ENCODE results near the gene GLRA3. TPM values are rescaled to one million over a fixed set of nuclear protein-coding genes. Genes with fewer than 3 reads are reported as not detected.

The GLRA3 gene
- total and polyA plus RNA-seq, 2 donors (not counting 3 experiments of a cell fraction or from before 2014, with no cell fraction given) = not detected

GRCh38 chr4:174870311-174870710, 41.3 kb upstream of the GLRA3 start:
- no peaks in the 10 kb centered on the region for H4K20me1 ChIP-seq (replicated peaks; ENCODE audit: control insufficient read depth, extremely low read depth, insufficient read depth, low read length)
- no peaks in the 10 kb centered on the region for H3K9me1 ChIP-seq (replicated peaks; ENCODE audit: control insufficient read depth, extremely low read depth, insufficient read depth, low read length)
- no peak for FAIRE-seq
- no peak for DNase-seq (ENCODE audit: low read depth, low spot score)
- no peak overlapping the region for H3K9ac ChIP-seq (replicated peaks; ENCODE audit: extremely low read depth, insufficient read depth, low read length)
- intact Hi-C loops (cut with micrococcal nuclease) = no loop called here
- no peak overlapping the region for H2AFZ ChIP-seq (ENCODE audit: low read depth, low read length)
- H3K4me1 ChIP-seq (ENCODE audit: control insufficient read depth, extremely low read depth, insufficient read depth, low read length) = no peaks in the 10 kb centered on the region
- dilution Hi-C loops (cut with MboI; ENCODE audit: extremely low pct_ligation_motif_present, low sequenced_read_pairs) = no loop called here
- H3K9me3 ChIP-seq (replicated peaks; ENCODE audit: control insufficient read depth, insufficient read depth, low read length) = peaks cover 4% of the 10 kb centered on the region
- ChIA-PET POLR2A (no interaction called here), CTCF (no interaction called here)
- no peak for TF ChIP-seq JUN (IDR thresholded peaks at IDR 0.05; ENCODE audit: borderline replicate concordance, insufficient read depth, insufficient read length, low read depth)
- TF ChIP-seq MYC (IDR thresholded peaks at IDR 0.05; ENCODE audit: low read depth, low read length) = no peak
- TF ChIP-seq GATA2 (IDR thresholded peaks at IDR 0.05; ENCODE audit: insufficient read depth, insufficient read length, low read depth, low read length) = no peak
- no peak for TF ChIP-seq CTCF (IDR thresholded peaks at IDR 0.05; ENCODE audit: extremely low read depth in 1 of 2, insufficient read depth in 1 of 2, low read depth in 1 of 2, low read length in 2 of 2)
- no peak for TF ChIP-seq FOS (IDR thresholded peaks at IDR 0.05; ENCODE audit: borderline replicate concordance, insufficient read depth, low read length)
- no peak for TF ChIP-seq POLR2A (IDR thresholded peaks at IDR 0.05; ENCODE audit: low read depth, low read length)
- no peak for TF ChIP-seq MAX (IDR thresholded peaks at IDR 0.05; ENCODE audit: insufficient read depth, insufficient read length)
- no peak for TF ChIP-seq EZH2 (IDR thresholded peaks at IDR 0.05; ENCODE audit: borderline replicate concordance, low read depth, low read length, severe bottlenecking)
- TF ChIP-seq POLR2AphosphoS5 (IDR thresholded peaks at IDR 0.05; ENCODE audit: insufficient read depth, low read depth, low read length) = no peak
- H3K27me3 ChIP-seq (ENCODE audit: control insufficient read depth in 2 of 2, insufficient read depth in 2 of 2, low read length in 2 of 2) = no peaks in the 10 kb centered on the region
- H3K4me3 ChIP-seq (replicated peaks in 1 of 3; ENCODE audit: insufficient read depth in 1 of 3, low read depth in 1 of 3, low read length in 3 of 3) = no peak overlapping the region
- no peaks in the 10 kb centered on the region for H3K36me3 ChIP-seq (ENCODE audit: control insufficient read depth in 2 of 2, extremely low read depth in 1 of 2, insufficient read depth in 2 of 2, low read length in 2 of 2)
- no peak overlapping the region for H3K4me2 ChIP-seq (ENCODE audit: insufficient read depth, low read length)
- no peaks in the 10 kb centered on the region for H3K79me2 ChIP-seq (ENCODE audit: control insufficient read depth, insufficient read depth, low read length)
- BruUV-seq (replicated peaks) = no TSS peak
- no peak overlapping the region for H3K27ac ChIP-seq (ENCODE audit: insufficient read depth, low read depth, low read length)
